ENCODE data around the gene WDR38.

Gene WDR38

GRCh38 chr9:124880501-124880900 lies 27.2 kb downstream of the WDR38 start:
- no peak overlapping the region for H3K27ac ChIP-seq (ENCODE audit: low read depth, low read length)
- peaks cover 3% of the 10 kb centered on the region for H3K79me2 ChIP-seq (ENCODE audit: control insufficient read depth, insufficient read depth, low read length)
- no peak overlapping the region for H4K5ac ChIP-seq (ENCODE audit: low read length)
- H2BK5ac ChIP-seq (ENCODE audit: low read length) = no peak overlapping the region
- H3K27me3 ChIP-seq (ENCODE audit: insufficient read depth, low read length, poor library complexity) = no peaks in the 10 kb centered on the region
- WGBS (ENCODE audit: extremely low coverage, insufficient coverage, low lambda C conversion rate) = no CpG with 5 or more reads among the region's 9 CpGs
- no peak overlapping the region for H3K18ac ChIP-seq (ENCODE audit: low read length)
- no peak overlapping the region for H3K9ac ChIP-seq (ENCODE audit: low read length)
- H2BK15ac ChIP-seq (replicated peaks; ENCODE audit: low read depth) = no peak overlapping the region
- no peak overlapping the region for H2AK5ac ChIP-seq (ENCODE audit: low read length)
- H3K23ac ChIP-seq (ENCODE audit: low read length) = no peak overlapping the region
- peaks cover 5% of the 10 kb centered on the region for H3K36me3 ChIP-seq (ENCODE audit: control insufficient read depth, insufficient read depth, low read length)
- H4K8ac ChIP-seq (ENCODE audit: low read depth, low read length) = no peak overlapping the region
- peaks cover 2% of the 10 kb centered on the region for H3K4me1 ChIP-seq (ENCODE audit: control insufficient read depth, low read depth, low read length)
- no peak overlapping the region for H3K4ac ChIP-seq (ENCODE audit: low read depth, low read length)
- DNase-seq = peak; percentile 50
- H3K4me2 ChIP-seq (ENCODE audit: low read length) = no peak overlapping the region
- H3K79me1 ChIP-seq (ENCODE audit: low read length) = peaks cover 3% of the 10 kb centered on the region
- H2BK120ac ChIP-seq (ENCODE audit: low read depth, low read length) = no peak overlapping the region
- no peak overlapping the region for H3K56ac ChIP-seq (ENCODE audit: low read length)
- no peak overlapping the region for H3K4me3 ChIP-seq (ENCODE audit: low read length)

DNA sequence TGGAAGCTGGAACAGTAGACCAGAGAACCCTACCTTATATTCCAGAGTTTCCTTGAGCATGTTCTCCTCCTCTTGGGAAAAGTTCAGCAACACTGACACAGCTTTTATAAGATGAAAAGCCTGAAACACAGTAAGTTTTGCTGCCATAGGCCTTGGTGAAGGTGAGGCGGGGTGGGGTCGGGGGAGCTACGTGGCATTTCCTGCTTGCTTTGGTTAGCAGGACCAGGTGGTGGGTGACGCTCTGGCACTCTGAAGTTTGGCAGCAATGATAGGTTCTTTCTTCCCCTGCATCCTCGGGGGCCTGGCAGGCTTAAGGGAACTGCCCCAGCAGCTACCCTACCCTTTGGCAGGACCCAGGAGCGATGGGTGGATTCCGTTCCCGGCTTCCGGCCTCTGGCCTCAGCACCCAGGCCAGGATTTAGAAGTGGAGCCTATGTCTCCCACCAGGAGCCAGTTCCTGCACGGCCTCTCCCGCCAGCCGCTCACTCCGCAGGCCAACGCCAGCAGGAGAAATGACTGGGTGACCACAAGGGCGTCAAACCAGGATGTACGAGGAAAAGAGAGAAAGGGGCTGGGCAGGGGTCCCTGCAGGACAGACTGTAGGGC lies 28.0 kb downstream of the WDR38 start:
- Histone ChIP-seq H4K5ac (ENCODE audit: low read length) (no peak overlapping the region), H3K23ac (ENCODE audit: low read length) (no peak overlapping the region), H3K79me1 (ENCODE audit: low read length) (peaks cover 2% of the 10 kb centered on the region), H3K4me2 (ENCODE audit: low read length) (no peak overlapping the region), H3K4ac (ENCODE audit: low read depth, low read length) (no peak overlapping the region), H3K4me3 (ENCODE audit: low read length) (no peak overlapping the region), H3K9ac (ENCODE audit: low read length) (no peak overlapping the region), H4K8ac (ENCODE audit: low read depth, low read length) (no peak overlapping the region), H3K27me3 (ENCODE audit: insufficient read depth, low read length, poor library complexity) (no peaks in the 10 kb centered on the region), H2AK5ac (ENCODE audit: low read length) (no peak overlapping the region), H3K18ac (ENCODE audit: low read length) (no peak overlapping the region), H3K79me2 (ENCODE audit: control insufficient read depth, insufficient read depth, low read length) (no peaks in the 10 kb centered on the region), H2BK120ac (ENCODE audit: low read depth, low read length) (no peak overlapping the region), H3K56ac (ENCODE audit: low read length) (no peak overlapping the region), H3K4me1 (ENCODE audit: control insufficient read depth, low read depth, low read length) (peaks cover 2% of the 10 kb centered on the region), H3K27ac (ENCODE audit: low read depth, low read length) (no peak overlapping the region), H2BK15ac (replicated peaks; ENCODE audit: low read depth) (no peak overlapping the region), H2BK5ac (ENCODE audit: low read length) (no peak overlapping the region), H3K36me3 (ENCODE audit: control insufficient read depth, insufficient read depth, low read length) (peaks cover 4% of the 10 kb centered on the region)
- WGBS (ENCODE audit: extremely low coverage, insufficient coverage, low lambda C conversion rate) = no CpG with 5 or more reads among the region's 16 CpGs
- no peak for DNase-seq

DNA sequence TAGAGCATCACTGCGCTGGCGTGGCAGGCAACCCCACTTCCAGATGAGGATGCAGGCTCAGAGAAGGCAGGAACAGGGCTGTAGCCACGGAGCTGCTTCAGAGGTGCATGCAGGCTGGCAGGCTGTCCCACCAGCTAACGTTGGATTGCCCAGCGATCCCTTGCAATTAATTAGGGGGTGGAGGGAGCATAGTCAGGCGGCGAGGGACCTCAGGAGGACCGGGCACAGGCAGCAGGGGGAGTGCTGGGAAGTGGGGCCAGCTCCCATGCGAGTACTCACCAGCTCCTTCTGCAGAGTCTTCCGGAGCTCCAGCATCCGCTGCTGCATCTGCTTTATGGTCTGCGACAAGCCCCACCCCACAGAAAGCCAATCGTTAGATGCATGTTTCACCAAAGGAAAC lies 29.0 kb downstream of the WDR38 start:
- no peak overlapping the region for H4K8ac ChIP-seq (ENCODE audit: low read depth, low read length)
- no peak overlapping the region for H2BK5ac ChIP-seq (ENCODE audit: low read length)
- H3K79me1 ChIP-seq (ENCODE audit: low read length) = peaks cover 2% of the 10 kb centered on the region
- no peak overlapping the region for H3K4me3 ChIP-seq (ENCODE audit: low read length)
- H3K79me2 ChIP-seq (ENCODE audit: control insufficient read depth, insufficient read depth, low read length) = no peaks in the 10 kb centered on the region
- no peak overlapping the region for H3K4me2 ChIP-seq (ENCODE audit: low read length)
- H2BK15ac ChIP-seq (replicated peaks; ENCODE audit: low read depth) = no peak overlapping the region
- H2BK120ac ChIP-seq (ENCODE audit: low read depth, low read length) = no peak overlapping the region
- no peak overlapping the region for H3K27ac ChIP-seq (ENCODE audit: low read depth, low read length)
- no peak overlapping the region for H3K4ac ChIP-seq (ENCODE audit: low read depth, low read length)
- H3K4me1 ChIP-seq (ENCODE audit: control insufficient read depth, low read depth, low read length) = peaks cover 2% of the 10 kb centered on the region
- no peak overlapping the region for H3K9ac ChIP-seq (ENCODE audit: low read length)
- no peak overlapping the region for H2AK5ac ChIP-seq (ENCODE audit: low read length)
- H3K56ac ChIP-seq (ENCODE audit: low read length) = no peak overlapping the region
- no peaks in the 10 kb centered on the region for H3K27me3 ChIP-seq (ENCODE audit: insufficient read depth, low read length, poor library complexity)
- DNase-seq = no peak
- H3K36me3 ChIP-seq (ENCODE audit: control insufficient read depth, insufficient read depth, low read length) = peaks cover 2% of the 10 kb centered on the region
- WGBS (ENCODE audit: extremely low coverage, insufficient coverage, low lambda C conversion rate) = no CpG with 5 or more reads among the region's 13 CpGs
- H3K23ac ChIP-seq (ENCODE audit: low read length) = no peak overlapping the region
- no peak overlapping the region for H4K5ac ChIP-seq (ENCODE audit: low read length)
- H3K18ac ChIP-seq (ENCODE audit: low read length) = no peak overlapping the region

- H3K4me3 ChIP-seq (ENCODE audit: low read length) = no peak overlapping the region
- no peak overlapping the region for H3K18ac ChIP-seq (ENCODE audit: low read length)
- H3K27ac ChIP-seq (ENCODE audit: low read depth, low read length) = no peak overlapping the region
- no peak overlapping the region for H4K5ac ChIP-seq (ENCODE audit: low read length)
- no peak overlapping the region for H2BK15ac ChIP-seq (replicated peaks; ENCODE audit: low read depth)
- no peaks in the 10 kb centered on the region for H3K79me1 ChIP-seq (ENCODE audit: low read length)
- H3K9ac ChIP-seq (ENCODE audit: low read length) = no peak overlapping the region
- no peaks in the 10 kb centered on the region for H3K36me3 ChIP-seq (ENCODE audit: control insufficient read depth, insufficient read depth, low read length)
- no peak overlapping the region for H3K56ac ChIP-seq (ENCODE audit: low read length)
- no peak overlapping the region for H2AK5ac ChIP-seq (ENCODE audit: low read length)
- no peak for DNase-seq
- H3K4me2 ChIP-seq (ENCODE audit: low read length) = no peak overlapping the region
- no peak overlapping the region for H3K23ac ChIP-seq (ENCODE audit: low read length)
- WGBS (ENCODE audit: extremely low coverage, insufficient coverage, low lambda C conversion rate) = no CpG with 5 or more reads among the region's 4 CpGs
- no peaks in the 10 kb centered on the region for H3K27me3 ChIP-seq (ENCODE audit: insufficient read depth, low read length, poor library complexity)
- no peak overlapping the region for H4K8ac ChIP-seq (ENCODE audit: low read depth, low read length)
- no peak overlapping the region for H2BK120ac ChIP-seq (ENCODE audit: low read depth, low read length)
- no peak overlapping the region for H3K4ac ChIP-seq (ENCODE audit: low read depth, low read length)
- peaks cover 2% of the 10 kb centered on the region for H3K4me1 ChIP-seq (ENCODE audit: control insufficient read depth, low read depth, low read length)
- H3K79me2 ChIP-seq (ENCODE audit: control insufficient read depth, insufficient read depth, low read length) = no peaks in the 10 kb centered on the region
- H2BK5ac ChIP-seq (ENCODE audit: low read length) = no peak overlapping the region
These were observed 31.1 kb downstream of the WDR38 start for GRCh38 chr9:124884376-124884775.

- Histone ChIP-seq H3K36me3 (ENCODE audit: control insufficient read depth, insufficient read depth, low read length) (no peaks in the 10 kb centered on the region), H3K27me3 (ENCODE audit: insufficient read depth, low read length, poor library complexity) (no peaks in the 10 kb centered on the region), H4K8ac (ENCODE audit: low read depth, low read length) (no peak overlapping the region), H4K5ac (ENCODE audit: low read length) (no peak overlapping the region), H3K9ac (ENCODE audit: low read length) (no peak overlapping the region), H3K4me1 (ENCODE audit: control insufficient read depth, low read depth, low read length) (peaks cover 2% of the 10 kb centered on the region), H3K56ac (ENCODE audit: low read length) (no peak overlapping the region), H2BK5ac (ENCODE audit: low read length) (no peak overlapping the region), H3K4me3 (ENCODE audit: low read length) (no peak overlapping the region), H2BK120ac (ENCODE audit: low read depth, low read length) (no peak overlapping the region), H3K79me2 (ENCODE audit: control insufficient read depth, insufficient read depth, low read length) (no peaks in the 10 kb centered on the region), H3K4ac (ENCODE audit: low read depth, low read length) (no peak overlapping the region), H3K27ac (ENCODE audit: low read depth, low read length) (no peak overlapping the region), H2BK15ac (replicated peaks; ENCODE audit: low read depth) (no peak overlapping the region), H3K23ac (ENCODE audit: low read length) (no peak overlapping the region), H3K18ac (ENCODE audit: low read length) (no peak overlapping the region), H2AK5ac (ENCODE audit: low read length) (no peak overlapping the region), H3K4me2 (ENCODE audit: low read length) (no peak overlapping the region), H3K79me1 (ENCODE audit: low read length) (no peaks in the 10 kb centered on the region)
- WGBS (ENCODE audit: extremely low coverage, insufficient coverage, low lambda C conversion rate) = no CpG with 5 or more reads among the region's 4 CpGs
- no peak for DNase-seq
These were observed 32.3 kb downstream of the WDR38 start for GRCh38 chr9:124885551-124885950.

DNA sequence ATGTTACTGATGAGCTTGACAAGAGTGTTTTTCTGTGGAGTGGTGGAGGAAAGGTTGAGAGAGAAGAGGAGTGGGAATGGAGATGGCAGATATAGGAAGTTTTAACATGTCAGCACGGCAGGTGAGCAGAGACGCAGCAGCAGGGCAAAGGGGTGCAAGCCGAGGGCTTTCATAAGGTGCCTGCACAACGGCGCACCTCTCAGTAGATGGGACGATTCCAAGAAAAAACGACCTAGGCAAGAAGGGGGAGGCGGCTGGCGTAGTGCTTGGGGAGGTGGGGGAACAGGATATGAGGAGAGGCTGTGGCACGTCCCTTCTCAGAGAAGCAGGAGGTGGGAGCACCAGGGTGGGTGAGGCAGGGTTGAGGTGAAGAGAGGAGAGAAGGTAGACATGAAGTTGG lies 33.2 kb downstream of the WDR38 start:
- no peak overlapping the region for H4K5ac ChIP-seq (ENCODE audit: low read length)
- H3K79me2 ChIP-seq (ENCODE audit: control insufficient read depth, insufficient read depth, low read length) = no peaks in the 10 kb centered on the region
- H3K36me3 ChIP-seq (ENCODE audit: control insufficient read depth, insufficient read depth, low read length) = no peaks in the 10 kb centered on the region

More for the DNA sequence above, 33.2 kb downstream of the WDR38 start:
- H3K4ac ChIP-seq (ENCODE audit: low read depth, low read length) = no peak overlapping the region
- H3K27ac ChIP-seq (ENCODE audit: low read depth, low read length) = no peak overlapping the region
- H4K8ac ChIP-seq (ENCODE audit: low read depth, low read length) = no peak overlapping the region
- no peak overlapping the region for H2AK5ac ChIP-seq (ENCODE audit: low read length)
- H3K4me1 ChIP-seq (ENCODE audit: control insufficient read depth, low read depth, low read length) = no peaks in the 10 kb centered on the region
- no peak overlapping the region for H3K4me3 ChIP-seq (ENCODE audit: low read length)
- no peak overlapping the region for H3K9ac ChIP-seq (ENCODE audit: low read length)
- H3K4me2 ChIP-seq (ENCODE audit: low read length) = no peak overlapping the region
- no peak overlapping the region for H2BK5ac ChIP-seq (ENCODE audit: low read length)
- DNase-seq = no peak
- no peak overlapping the region for H2BK15ac ChIP-seq (replicated peaks; ENCODE audit: low read depth)
- no peak overlapping the region for H3K56ac ChIP-seq (ENCODE audit: low read length)
- no peaks in the 10 kb centered on the region for H3K79me1 ChIP-seq (ENCODE audit: low read length)
- H2BK120ac ChIP-seq (ENCODE audit: low read depth, low read length) = no peak overlapping the region
- no peak overlapping the region for H3K23ac ChIP-seq (ENCODE audit: low read length)
- H3K18ac ChIP-seq (ENCODE audit: low read length) = no peak overlapping the region
- WGBS (ENCODE audit: extremely low coverage, insufficient coverage, low lambda C conversion rate) = no CpG with 5 or more reads among the region's 10 CpGs
- H3K27me3 ChIP-seq (ENCODE audit: insufficient read depth, low read length, poor library complexity) = no peaks in the 10 kb centered on the region

All from mesendoderm (in vitro differentiated cells).